GM23248 (cell line): ENCODE results near the gene NPB.

Experiments
- EZH2 ChIP-seq: fragments of 200-600 bp; sonication (generic); IDR thresholded peaks from 2 replicates; pipeline ENCODE4 v1.6.1; 2018; ENCODE audit warnings: antibody characterized with exemption, mild to moderate bottlenecking; ENCODE audit not compliant: insufficient read depth, poor library complexity, severe bottlenecking
- EZH2phosphoT487 ChIP-seq: fragments of 200-600 bp; sonication (generic); IDR thresholded peaks from 2 replicates; pipeline ENCODE4 v1.6.1; 2018; ENCODE audit warnings: antibody characterized with exemption, moderate library complexity, mild to moderate bottlenecking, low read depth; ENCODE audit not compliant: insufficient read depth

DNA sequence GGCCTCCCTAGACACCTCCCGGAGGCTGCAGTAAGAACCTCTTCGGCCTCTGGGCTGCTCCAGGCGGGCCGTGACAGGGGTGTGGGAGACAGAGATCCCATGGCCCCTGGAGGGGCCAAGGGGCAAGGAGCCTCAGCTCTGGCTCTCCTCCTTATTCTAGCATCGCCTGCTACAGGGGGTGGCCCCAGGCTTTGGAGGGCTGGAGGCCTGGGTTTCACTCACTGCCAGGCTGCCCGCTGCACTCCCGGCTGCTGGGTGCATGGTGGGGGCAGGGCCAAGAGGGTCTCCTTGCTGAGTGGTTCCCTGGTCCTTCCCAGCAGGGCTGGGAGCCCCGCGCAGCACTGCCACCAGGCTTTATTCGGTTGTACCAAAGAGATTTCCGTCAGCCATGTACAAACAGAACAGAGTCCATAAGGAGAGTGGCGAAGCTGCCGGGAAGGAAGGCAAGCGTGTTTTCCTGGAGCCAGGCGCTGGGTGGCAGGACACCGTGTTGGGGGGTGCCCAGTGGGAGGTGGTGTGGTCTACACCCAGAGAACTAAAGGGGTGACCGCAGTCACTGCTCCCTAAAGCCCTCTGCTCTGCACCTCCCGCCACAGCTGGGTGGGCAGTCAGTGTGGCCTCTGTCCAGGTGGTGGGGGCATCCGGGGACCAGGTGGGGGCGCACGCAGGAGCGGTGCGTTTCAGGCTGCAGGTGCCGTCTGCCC, 2.0 kb downstream of the NPB start:
- TF ChIP-seq EZH2phosphoT487 = no peak
- TF ChIP-seq EZH2 = no peak
